Neuron (in vitro differentiated cells): ENCODE data around the gene NUTM2A.
"Not testable (repeated sequence)": the region's sequence is repeated elsewhere in the genome, so short reads cannot be mapped to it uniquely, and the experiment has no call there.

Experiments used
- H2AFZ ChIP-seq: one replicate; pipeline ENCODE4 v1.6.1; 2013; ENCODE audit warnings: low read depth, mild to moderate bottlenecking, inconsistent platforms, low read length, moderate library complexity
- H3K27me3 ChIP-seq: one replicate; pipeline ENCODE4 v1.6.1; 2013; ENCODE audit warnings: low read length; ENCODE audit not compliant: insufficient read depth
- H3K36me3 ChIP-seq: one replicate; pipeline ENCODE4 v1.6.1; 2013; ENCODE audit warnings: low read length; ENCODE audit not compliant: insufficient read depth
- H3K4me1 ChIP-seq: one replicate; pipeline ENCODE4 v1.6.1; 2013; ENCODE audit warnings: low read length; ENCODE audit not compliant: insufficient read depth
- H3K4me3 ChIP-seq: 2 replicates; pipeline ENCODE4 v1.5.1; 2013; ENCODE audit warnings: mild to moderate bottlenecking, low read length, moderate library complexity
- H3K9me3 ChIP-seq: one replicate; pipeline ENCODE4 v1.6.1; 2013; ENCODE audit warnings: low read length

NUTM2A gene

GRCh38 chr10:87219370-87219769, 5.9 kb upstream of the NUTM2A start:
- not testable (repeated sequence) for H3K9me3 ChIP-seq, H2AFZ ChIP-seq, H3K4me1 ChIP-seq, H3K4me3 ChIP-seq, H3K27me3 ChIP-seq, H3K36me3 ChIP-seq

- H2AFZ ChIP-seq, H3K9me3 ChIP-seq, H3K4me1 ChIP-seq, H3K27me3 ChIP-seq, H3K4me3 ChIP-seq, H3K36me3 ChIP-seq: not testable (repeated sequence)
Observed at GRCh38 chr10:87222789-87223188, 2.5 kb upstream of the NUTM2A start.

GRCh38 chr10:87228247-87228646, 3.0 kb downstream of the NUTM2A start:
- not testable (repeated sequence) for H3K9me3 ChIP-seq, H3K27me3 ChIP-seq, H3K4me3 ChIP-seq, H3K4me1 ChIP-seq, H2AFZ ChIP-seq, H3K36me3 ChIP-seq

- not testable (repeated sequence) for H3K9me3 ChIP-seq, H3K4me1 ChIP-seq, H3K27me3 ChIP-seq, H2AFZ ChIP-seq, H3K4me3 ChIP-seq, H3K36me3 ChIP-seq
Observed at GRCh38 chr10:87229211-87229610, 4.0 kb downstream of the NUTM2A start.

- not testable (repeated sequence) for H3K4me1 ChIP-seq, H3K36me3 ChIP-seq, H2AFZ ChIP-seq, H3K4me3 ChIP-seq, H3K27me3 ChIP-seq, H3K9me3 ChIP-seq
Observed at GRCh38 chr10:87234854-87235253, 9.6 kb downstream of the NUTM2A start.

GRCh38 chr10:87237244-87237643, 12.0 kb downstream of the NUTM2A start:
- not testable (repeated sequence) for H3K4me3 ChIP-seq, H3K9me3 ChIP-seq, H3K27me3 ChIP-seq, H3K36me3 ChIP-seq, H3K4me1 ChIP-seq, H2AFZ ChIP-seq

- not testable (repeated sequence) for H3K36me3 ChIP-seq, H3K27me3 ChIP-seq, H3K4me3 ChIP-seq, H3K4me1 ChIP-seq, H2AFZ ChIP-seq, H3K9me3 ChIP-seq
Observed at GRCh38 chr10:87239346-87239808, 14.1 kb downstream of the NUTM2A start.

- H2AFZ ChIP-seq, H3K9me3 ChIP-seq, H3K27me3 ChIP-seq, H3K4me3 ChIP-seq, H3K4me1 ChIP-seq, H3K36me3 ChIP-seq: not testable (repeated sequence)
Observed at GRCh38 chr10:87242192-87242591, 16.9 kb downstream of the NUTM2A start.

GRCh38 chr10:87247335-87247734, 22.1 kb downstream of the NUTM2A start:
- not testable (repeated sequence) for H3K4me1 ChIP-seq, H3K27me3 ChIP-seq, H3K9me3 ChIP-seq, H3K4me3 ChIP-seq, H2AFZ ChIP-seq, H3K36me3 ChIP-seq

- H3K9me3 ChIP-seq, H3K4me3 ChIP-seq, H2AFZ ChIP-seq, H3K27me3 ChIP-seq, H3K36me3 ChIP-seq, H3K4me1 ChIP-seq: not testable (repeated sequence)
Observed at GRCh38 chr10:87248818-87249353, 23.6 kb downstream of the NUTM2A start.

- H3K36me3 ChIP-seq, H3K27me3 ChIP-seq, H3K4me3 ChIP-seq, H2AFZ ChIP-seq, H3K9me3 ChIP-seq, H3K4me1 ChIP-seq: not testable (repeated sequence)
Observed at GRCh38 chr10:87280749-87281392, 55.6 kb downstream of the NUTM2A start.
